Mononuclear cell (primary cell): ENCODE data around the gene RNPS1. TPM values are rescaled to one million over a fixed set of nuclear protein-coding genes. Genes with fewer than 3 reads are reported as not detected.

ENCODE experiments used
- H3K27me3 ChIP-seq: 2 replicates; pipeline ENCODE4 v1.6.0; 2011; ENCODE audit warnings: low read length, control low read depth; ENCODE audit not compliant: insufficient read depth
- H3K4me1 ChIP-seq: 2 replicates; pipeline ENCODE4 v1.5.1; 2011; ENCODE audit warnings: mild to moderate bottlenecking, low read length, control low read depth; ENCODE audit not compliant: insufficient read depth
- H3K4me3 ChIP-seq: 2 replicates; pipeline ENCODE4 v1.5.1; 2011; ENCODE audit warnings: mild to moderate bottlenecking, low read length, moderate library complexity
- H3K9me3 ChIP-seq: 2 replicates; pipeline ENCODE4 v1.5.1; 2011; ENCODE audit warnings: low read depth, mild to moderate bottlenecking, control low read depth, low read length
- total RNA-seq: library from RNA; depleted of rRNA; stranded (reverse); fragments of >200 nt; gene quantifications from one replicate; pipeline ENCODE4 v1.2.3, GENCODE V29; 2012

RNPS1 gene, protein sequence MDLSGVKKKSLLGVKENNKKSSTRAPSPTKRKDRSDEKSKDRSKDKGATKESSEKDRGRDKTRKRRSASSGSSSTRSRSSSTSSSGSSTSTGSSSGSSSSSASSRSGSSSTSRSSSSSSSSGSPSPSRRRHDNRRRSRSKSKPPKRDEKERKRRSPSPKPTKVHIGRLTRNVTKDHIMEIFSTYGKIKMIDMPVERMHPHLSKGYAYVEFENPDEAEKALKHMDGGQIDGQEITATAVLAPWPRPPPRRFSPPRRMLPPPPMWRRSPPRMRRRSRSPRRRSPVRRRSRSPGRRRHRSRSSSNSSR
- total RNA-seq: 156 TPM

DNA sequence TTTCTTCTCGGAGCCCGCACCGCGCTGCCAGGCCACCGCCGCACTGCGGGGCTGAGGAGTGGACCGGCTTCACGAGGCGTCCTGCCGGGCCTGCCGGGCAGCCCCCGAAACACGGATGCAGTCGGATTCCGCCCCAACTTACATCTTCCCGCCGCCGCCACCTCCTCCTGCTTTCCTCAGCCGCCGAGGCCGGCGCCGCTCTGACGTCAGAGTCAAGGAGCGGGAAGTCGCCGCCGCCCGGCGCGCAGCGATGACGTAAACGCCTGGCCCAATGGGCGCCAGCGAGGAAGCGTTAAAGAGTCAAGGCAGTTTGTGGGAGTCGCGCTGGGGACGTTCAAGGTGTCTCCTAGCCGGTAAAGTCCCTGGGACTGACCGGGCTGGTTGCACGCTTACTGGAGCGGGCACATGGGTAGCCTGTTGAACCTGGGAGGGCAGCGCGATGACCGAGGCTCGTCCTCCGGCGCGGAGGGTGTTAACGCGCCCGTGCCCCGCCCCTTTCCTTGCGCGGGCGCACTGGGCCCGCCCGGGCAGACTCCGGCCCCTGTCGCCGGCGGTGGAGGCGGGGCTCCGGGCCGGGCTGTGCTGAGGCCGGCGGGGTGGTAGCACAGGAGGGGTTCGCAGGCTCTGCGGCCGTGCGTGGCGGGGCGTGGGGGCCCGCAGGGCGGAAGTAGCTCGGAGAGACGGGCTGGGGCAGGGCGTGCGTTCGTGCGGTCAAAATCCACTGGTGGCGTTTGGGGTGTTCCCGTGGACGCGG is at the start of gene RNPS1:
Gene RNPS1, minus strand, starts transcription at position 214 of the 754 bp plus-strand sequence. CDS start 3,483 bp downstream, outside the sequence.
- Histone ChIP-seq H3K9me3 (no peaks in the 10 kb centered on the region), H3K27me3 (no peaks in the 10 kb centered on the region), H3K4me1 (peaks cover 35% of the 10 kb centered on the region), H3K4me3 (peak within 1 kb of the TSS; percentile 79)

DNA sequence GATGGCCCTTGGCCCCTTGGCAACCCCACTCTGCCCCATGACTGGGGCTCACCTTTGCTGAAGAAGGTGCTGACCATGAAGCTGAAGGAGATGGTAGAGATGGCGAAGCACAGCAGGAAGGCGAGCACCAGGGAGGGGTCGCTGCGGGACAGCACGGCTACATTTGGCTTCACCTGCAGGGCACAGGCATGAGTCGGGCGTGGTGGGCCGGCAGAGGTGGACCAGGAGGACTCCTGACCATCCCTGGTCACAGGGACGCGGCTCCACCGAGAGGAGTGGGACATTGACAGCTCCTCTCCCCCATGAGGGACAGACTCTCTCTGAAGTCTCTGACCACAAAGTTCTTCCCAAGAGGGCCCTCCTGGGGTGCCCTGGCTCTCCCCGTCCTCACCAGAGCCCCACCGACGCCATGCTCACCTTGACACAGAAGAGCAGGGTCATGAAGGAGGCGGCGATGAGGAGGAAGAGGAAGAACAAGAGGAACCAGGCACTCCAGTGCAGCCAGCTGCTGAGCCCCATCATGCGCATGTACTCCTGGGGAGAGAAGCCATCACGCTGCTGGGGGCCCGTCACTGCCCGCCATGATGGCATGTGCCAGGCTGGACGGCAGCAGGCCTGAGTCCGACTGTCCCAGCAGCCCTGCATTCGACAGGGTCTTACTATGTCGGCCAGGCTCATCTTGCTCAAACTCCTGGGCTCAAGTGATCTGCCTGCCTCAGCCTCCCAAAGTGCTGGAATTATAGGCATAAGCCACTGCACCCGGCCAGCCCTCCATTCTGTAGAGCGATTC is 49.5 kb upstream of the RNPS1 start:
- Histone ChIP-seq H3K27me3 (no peaks in the 10 kb centered on the region), H3K4me3 (no peak overlapping the region), H3K9me3 (no peaks in the 10 kb centered on the region), H3K4me1 (no peaks in the 10 kb centered on the region)

DNA sequence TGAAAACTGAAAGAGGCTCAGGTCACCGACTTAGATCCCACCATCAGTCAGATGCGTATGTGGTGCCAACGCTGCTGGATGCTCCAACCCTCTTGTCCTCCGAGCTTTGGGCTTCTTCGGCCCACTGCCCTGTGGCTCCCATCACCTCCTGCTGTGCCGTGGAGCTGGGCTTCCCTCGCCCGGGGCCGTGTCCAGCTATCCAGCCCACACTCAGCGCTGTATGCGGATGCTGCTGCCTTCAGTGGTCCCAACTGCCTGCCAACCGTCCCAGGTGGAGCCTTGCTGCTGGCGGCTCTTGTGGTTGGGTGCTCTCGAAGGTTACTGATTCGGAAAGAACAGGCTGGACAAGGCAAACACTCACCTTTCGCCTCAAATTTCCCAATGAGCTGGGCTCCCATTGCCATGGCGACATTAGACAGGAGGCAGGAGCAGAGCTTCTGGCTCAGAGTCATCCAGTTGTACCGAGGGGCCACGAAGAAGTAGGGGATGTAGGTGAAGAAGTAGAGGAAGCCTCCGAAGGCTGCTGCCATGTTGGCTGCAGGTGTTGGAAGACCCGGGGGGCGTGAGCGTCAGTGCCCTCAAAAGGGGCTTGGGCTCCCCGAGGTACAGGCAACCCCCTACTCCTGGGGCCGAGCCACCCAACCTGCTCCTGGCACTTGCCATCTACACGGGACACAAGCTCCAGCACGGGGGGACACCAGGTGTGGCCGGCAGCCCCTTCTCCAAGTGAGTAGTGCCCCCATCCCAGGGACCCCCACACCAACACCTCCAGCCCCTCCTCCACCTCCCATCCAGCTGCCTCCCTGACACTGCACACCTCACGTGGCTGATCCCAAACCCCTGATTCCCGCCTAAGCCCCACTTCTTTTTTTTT is 40.4 kb upstream of the RNPS1 start:
- H3K9me3 ChIP-seq: no peaks in the 10 kb centered on the region
- H3K27me3 ChIP-seq: no peaks in the 10 kb centered on the region
- H3K4me1 ChIP-seq: no peaks in the 10 kb centered on the region
- no peak overlapping the region for H3K4me3 ChIP-seq

DNA sequence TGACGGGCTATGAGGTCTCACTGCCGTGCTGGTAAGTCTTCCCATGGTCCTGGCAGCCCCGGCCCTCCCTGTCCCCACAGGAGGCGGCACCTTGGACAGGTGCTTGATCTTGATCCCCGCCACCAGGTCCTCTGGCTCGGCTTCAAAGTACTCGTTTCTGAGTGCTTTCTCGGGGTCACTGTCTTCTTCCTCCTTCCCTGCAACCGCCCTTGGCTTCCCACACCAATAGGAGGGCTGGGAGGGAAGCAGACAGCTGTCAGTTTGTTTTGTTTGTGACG is 31.9 kb upstream of the RNPS1 start:
- Histone ChIP-seq H3K27me3 (no peaks in the 10 kb centered on the region), H3K4me3 (no peak overlapping the region), H3K4me1 (no peaks in the 10 kb centered on the region), H3K9me3 (no peaks in the 10 kb centered on the region)

- no peaks in the 10 kb centered on the region for H3K4me1 ChIP-seq
- no peaks in the 10 kb centered on the region for H3K27me3 ChIP-seq
- no peak overlapping the region for H3K4me3 ChIP-seq
- H3K9me3 ChIP-seq: no peaks in the 10 kb centered on the region
Observed at GRCh38 chr16:2299121-2299914, 31.4 kb upstream of the RNPS1 start.

DNA sequence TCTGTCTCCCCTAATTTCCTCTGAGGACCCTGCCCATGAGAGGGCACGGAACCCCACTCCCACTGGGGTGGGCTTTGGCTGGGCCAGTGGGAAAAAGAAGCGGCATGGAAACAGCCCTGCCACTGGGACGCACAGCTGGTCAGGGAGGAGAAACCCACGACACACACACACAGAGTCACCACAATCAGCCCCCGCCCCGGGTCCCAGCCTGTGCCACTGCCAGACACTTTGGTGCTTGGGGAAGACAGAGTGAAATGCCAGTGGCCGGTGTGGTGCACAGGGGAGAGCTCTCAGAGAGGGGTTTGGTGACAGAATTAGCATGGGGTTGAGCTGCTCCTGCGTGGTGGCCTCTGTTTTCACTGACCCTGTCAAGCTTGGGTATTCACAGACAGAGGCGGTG is 30.7 kb upstream of the RNPS1 start:
- no peaks in the 10 kb centered on the region for H3K4me1 ChIP-seq
- no peaks in the 10 kb centered on the region for H3K9me3 ChIP-seq
- H3K4me3 ChIP-seq: no peak overlapping the region
- H3K27me3 ChIP-seq: no peaks in the 10 kb centered on the region

DNA sequence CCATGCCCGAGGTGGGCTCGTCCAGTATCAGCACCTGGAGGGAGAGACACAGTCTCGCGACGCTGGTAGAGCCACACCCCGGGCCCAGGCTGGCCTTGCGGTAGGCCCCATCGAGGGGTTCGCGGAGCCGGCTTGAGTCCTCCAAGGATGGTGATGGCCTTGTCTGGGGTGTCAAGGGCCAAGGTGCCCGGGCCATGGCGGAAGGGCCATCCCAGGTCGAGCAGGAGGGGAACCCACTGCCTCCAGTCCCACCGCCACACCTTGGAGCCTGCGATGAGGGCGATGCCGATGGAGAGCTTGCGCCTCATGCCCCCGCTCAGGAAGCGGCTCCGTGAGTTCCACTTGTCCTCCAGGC is 29.6 kb upstream of the RNPS1 start:
- Histone ChIP-seq H3K4me1 (no peaks in the 10 kb centered on the region), H3K9me3 (no peaks in the 10 kb centered on the region), H3K4me3 (no peak overlapping the region), H3K27me3 (no peaks in the 10 kb centered on the region)

DNA sequence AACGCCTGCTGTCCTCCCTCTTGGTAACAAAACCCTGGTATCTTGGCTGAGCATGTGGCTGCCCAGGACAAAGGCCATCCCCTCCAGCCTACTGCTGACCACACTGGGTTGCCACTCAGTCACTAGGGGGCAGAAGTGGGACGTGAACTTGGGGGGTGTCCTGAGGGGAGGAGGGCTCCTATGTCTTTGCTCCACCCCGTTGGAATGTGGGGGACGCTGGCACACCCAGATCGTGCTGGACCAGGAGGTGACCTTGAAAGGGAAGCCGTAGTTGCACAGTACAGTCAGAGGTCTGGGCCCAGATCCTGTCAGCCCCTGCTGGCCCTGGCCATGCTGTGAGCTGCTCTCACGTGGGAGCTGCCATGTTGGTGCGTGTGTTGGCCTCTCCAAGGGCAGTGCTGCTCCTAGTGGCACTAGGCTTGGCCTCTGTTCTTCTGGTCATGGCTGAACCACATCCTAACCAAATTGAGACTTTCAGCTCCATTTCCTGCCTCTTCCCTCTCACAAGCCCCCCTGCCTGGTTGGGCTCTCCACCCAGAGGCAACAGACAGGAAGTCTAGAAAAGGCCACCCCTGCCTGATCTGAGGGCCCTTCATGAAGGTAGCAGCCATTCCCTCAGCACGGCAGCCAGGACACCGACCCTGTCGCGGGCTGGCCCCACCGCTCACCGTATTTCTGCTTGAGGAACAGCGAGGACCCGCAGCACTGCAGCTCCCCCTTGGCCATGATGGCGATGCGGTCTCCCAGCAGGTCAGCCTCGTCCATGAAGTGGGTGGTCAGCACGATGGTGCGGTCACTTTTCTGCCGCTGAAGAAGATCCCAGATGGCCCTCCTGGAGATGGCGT is 29.0 kb upstream of the RNPS1 start:
- no peaks in the 10 kb centered on the region for H3K27me3 ChIP-seq
- H3K4me3 ChIP-seq: no peak overlapping the region
- H3K9me3 ChIP-seq: no peaks in the 10 kb centered on the region
- no peaks in the 10 kb centered on the region for H3K4me1 ChIP-seq

GRCh38 chr16:2295056-2295798 is 27.3 kb upstream of the RNPS1 start:
- Histone ChIP-seq H3K4me3 (no peak overlapping the region), H3K9me3 (no peaks in the 10 kb centered on the region), H3K4me1 (no peaks in the 10 kb centered on the region), H3K27me3 (no peaks in the 10 kb centered on the region)

DNA sequence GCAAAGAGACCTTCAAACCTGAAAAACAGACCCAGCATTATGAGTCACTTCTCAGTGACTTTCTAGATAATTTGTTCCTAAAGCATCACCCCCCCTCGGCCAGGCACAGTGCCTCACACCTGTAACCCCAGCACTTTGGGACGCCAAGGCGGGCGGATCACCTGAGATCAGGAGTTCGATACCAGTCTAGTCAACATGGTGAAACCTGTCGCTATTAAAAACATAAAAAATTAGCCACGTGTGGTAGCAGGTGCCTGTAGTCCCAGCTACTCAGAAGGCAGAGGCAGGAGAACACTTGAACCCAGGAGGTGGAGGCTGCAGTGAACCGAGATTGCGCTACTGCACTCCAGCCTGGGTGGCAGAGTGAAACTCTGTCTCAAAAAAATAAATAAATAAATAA is 24.3 kb upstream of the RNPS1 start:
- Histone ChIP-seq H3K9me3 (no peaks in the 10 kb centered on the region), H3K27me3 (no peaks in the 10 kb centered on the region), H3K4me1 (no peaks in the 10 kb centered on the region), H3K4me3 (no peak overlapping the region)

- no peaks in the 10 kb centered on the region for H3K4me1 ChIP-seq
- H3K4me3 ChIP-seq: no peak overlapping the region
- no peaks in the 10 kb centered on the region for H3K9me3 ChIP-seq
- H3K27me3 ChIP-seq: no peaks in the 10 kb centered on the region
Observed at GRCh38 chr16:2289282-2289681, 21.4 kb upstream of the RNPS1 start.

- no peaks in the 10 kb centered on the region for H3K4me1 ChIP-seq
- no peaks in the 10 kb centered on the region for H3K27me3 ChIP-seq
- H3K4me3 ChIP-seq: no peak overlapping the region
- H3K9me3 ChIP-seq: no peaks in the 10 kb centered on the region
Observed at GRCh38 chr16:2288726-2289125, 20.8 kb upstream of the RNPS1 start.

- Histone ChIP-seq H3K27me3 (no peaks in the 10 kb centered on the region), H3K4me1 (no peaks in the 10 kb centered on the region), H3K4me3 (no peak overlapping the region), H3K9me3 (no peaks in the 10 kb centered on the region)
Observed at GRCh38 chr16:2287916-2288547, 20.1 kb upstream of the RNPS1 start.
